Activated T-helper 1 cell treated with anti-CD3 and anti-CD28 coated beads, Interleukin-2, amount 50 U/mL, for 16 hours (primary cell): ENCODE measurements around the gene DNASE1.

ENCODE experiments used
- DNase-seq, 2 donors: peaks; one replicate each; pipeline ENCODE4 v3.0.0-alpha.2; 2020; ENCODE audit warnings: low read depth in 1 of 2, low spot score in 1 of 2

Gene DNASE1

GRCh38 chr16:3694051-3694450 lies 39.6 kb downstream of the DNASE1 start:
- DNase-seq, result no peak

DNA sequence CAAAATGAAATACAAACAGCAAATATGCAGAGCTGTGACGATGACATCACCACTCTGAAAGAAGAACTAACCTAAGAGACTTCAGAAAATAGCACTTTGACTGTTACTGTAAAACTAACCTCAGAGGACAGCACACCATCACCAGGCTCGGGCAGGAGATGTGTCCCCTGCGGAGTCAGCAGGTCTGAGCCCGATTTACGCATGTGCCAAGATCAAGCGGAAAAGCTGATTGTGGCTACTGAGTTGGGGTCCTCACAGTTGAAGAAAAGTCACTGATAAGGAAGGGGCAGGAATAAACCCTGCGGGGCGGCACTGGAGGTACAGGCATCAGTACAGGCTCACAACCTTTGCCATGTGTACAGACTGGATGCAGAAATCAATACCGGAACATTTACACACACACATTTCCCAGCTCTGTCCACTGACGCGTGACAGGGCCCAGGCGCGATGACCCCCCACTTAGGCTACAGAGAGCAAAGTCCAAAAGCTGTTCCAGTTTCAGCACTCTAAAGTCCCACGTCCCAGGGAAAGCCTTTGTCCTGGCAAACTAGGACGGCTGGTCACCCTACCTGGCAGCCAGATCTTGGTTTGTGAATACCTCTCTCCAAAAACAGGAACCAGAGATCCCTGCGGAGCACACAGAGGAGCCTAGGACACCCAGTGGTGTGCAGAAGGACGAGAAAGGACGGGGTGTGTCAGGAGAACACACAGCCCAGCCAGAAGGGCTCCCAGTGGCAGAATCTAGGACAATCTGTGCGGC lies 41.3 kb downstream of the DNASE1 start:
- DNase-seq, result no peak

DNA sequence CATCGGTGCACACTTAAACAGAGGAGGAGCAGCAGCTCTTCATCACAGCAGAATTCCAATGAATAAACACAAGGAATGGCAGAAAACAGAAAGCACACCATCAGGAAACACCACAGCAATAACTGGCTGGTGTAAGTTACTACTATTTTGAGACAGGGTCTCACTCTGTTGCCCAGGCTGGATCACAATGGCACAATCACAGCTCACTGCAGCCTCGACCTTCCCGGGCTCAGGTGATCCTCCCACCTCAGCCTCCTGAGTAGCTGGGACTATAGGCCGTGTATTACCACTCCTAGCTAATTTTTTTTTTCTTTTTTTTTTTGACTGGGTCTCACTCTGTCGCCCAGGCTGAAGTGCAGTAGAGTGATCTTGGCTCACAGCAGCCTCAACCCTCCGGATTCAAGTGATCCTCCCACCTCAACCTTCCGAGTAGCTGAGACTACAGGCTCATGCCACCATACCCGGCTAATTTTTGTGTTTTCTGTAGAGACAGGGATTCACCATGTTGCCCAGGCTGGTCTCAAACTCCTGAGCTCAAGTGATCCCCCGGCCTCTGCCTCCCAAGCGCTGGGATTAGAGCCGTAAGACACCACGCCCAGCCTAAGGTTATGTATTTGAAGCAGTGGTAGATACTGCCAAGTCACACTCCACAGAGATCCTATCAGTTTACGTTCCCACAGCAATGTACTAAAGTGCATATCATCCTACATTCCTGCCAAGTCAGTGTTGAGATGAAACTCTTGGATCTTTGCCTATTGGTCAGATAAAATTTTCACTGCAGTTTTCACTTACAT lies 42.1 kb downstream of the DNASE1 start:
- no peak for DNase-seq

DNA sequence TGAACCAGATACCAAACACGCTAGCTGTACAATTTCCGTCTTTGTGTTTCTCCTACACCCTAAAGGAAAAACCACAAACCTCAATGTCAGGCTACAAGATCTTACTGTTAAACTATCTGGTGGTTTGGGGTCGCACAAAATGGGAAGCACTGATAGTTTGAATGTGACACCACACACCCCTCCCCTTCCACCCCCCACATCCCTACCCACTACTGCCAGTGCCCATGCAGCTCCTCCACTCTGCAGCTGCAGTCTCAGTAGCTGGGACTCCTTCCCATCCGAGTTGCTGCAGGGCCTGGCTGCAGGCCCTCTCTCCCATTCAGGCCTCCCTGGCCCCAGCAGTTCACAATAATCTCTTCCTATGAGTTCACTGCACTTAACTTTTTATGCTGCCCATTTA lies 44.5 kb downstream of the DNASE1 start:
- DNase-seq, result no peak

DNA sequence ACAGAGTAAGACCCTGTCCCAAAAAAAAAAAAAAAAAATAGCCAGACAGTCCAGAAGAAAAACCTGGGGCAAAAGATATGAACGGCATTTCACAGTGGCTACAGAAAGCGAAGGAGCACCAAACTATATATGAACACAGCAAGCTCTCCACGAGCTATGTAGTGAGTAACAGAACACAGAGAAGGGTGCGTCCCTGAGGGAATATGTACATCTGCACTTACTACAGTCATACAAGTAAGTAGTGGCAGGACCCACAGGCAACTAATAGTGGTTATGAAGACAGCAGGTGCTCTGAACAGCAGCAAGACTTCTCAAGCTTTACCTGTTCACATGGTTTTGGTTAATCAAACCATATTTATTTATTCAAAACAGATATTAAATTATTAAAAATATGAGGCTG lies 47.0 kb downstream of the DNASE1 start:
- DNase-seq, result no peak

DNA sequence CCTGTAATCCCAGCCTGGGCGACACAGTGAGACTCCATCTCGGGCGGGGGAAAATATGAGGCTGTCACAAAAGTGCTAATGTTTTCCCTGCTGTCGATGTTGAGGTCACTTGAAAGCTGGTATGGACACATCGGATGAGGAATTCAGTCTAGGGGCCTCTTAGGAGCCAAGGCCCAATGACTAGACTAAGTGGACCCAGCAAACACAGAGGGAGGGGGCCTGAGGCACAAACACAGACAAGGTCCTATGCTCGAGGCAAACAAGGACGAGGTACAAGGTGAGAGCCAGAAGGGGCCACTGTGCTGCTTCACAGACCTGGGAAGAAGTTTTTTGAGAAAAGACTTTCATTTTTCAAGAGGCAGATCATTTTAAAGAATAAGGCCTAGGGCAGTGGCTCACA lies 47.6 kb downstream of the DNASE1 start:
- no peak for DNase-seq

- no peak for DNase-seq
These were observed 51.9 kb downstream of the DNASE1 start for GRCh38 chr16:3706253-3707012.
